ENCODE results near the gene RHBDL2.
"Not testable (repeated sequence)": the region's sequence is repeated elsewhere in the genome, so short reads cannot be mapped to it uniquely, and the experiment has no call there.

The RHBDL2 gene

GRCh38 chr1:38929476-38929875 lies 12.2 kb downstream of the RHBDL2 start:
- no peak for DNase-seq

GRCh38 chr1:38929054-38929453 lies 12.6 kb downstream of the RHBDL2 start:
- DNase-seq, result no peak

- DNase-seq, result no peak
These were observed 15.5 kb downstream of the RHBDL2 start for GRCh38 chr1:38926091-38926490.

- DNase-seq, result no peak
These were observed 16.2 kb downstream of the RHBDL2 start for GRCh38 chr1:38925391-38925790.

GRCh38 chr1:38923607-38924006 lies 18.0 kb downstream of the RHBDL2 start:
- DNase-seq, result no peak

GRCh38 chr1:38919130-38919529 lies 22.5 kb downstream of the RHBDL2 start:
- no peak for DNase-seq

- DNase-seq, result no peak
These were observed 23.1 kb downstream of the RHBDL2 start for GRCh38 chr1:38918568-38918967.

GRCh38 chr1:38917772-38918171 lies 23.9 kb downstream of the RHBDL2 start:
- no peak for DNase-seq

- DNase-seq, result no peak
These were observed 24.3 kb downstream of the RHBDL2 start for GRCh38 chr1:38917337-38917736.

- DNase-seq, result no peak
These were observed 26.2 kb downstream of the RHBDL2 start for GRCh38 chr1:38915352-38915948.

- DNase-seq, result not testable (repeated sequence)
These were observed 26.7 kb downstream of the RHBDL2 start for GRCh38 chr1:38914908-38915307.

- DNase-seq, result no peak
These were observed 32.8 kb downstream of the RHBDL2 start for GRCh38 chr1:38908821-38909220.

GRCh38 chr1:38905985-38906384 lies 35.6 kb downstream of the RHBDL2 start:
- no peak for DNase-seq

GRCh38 chr1:38899560-38899959 lies 42.1 kb downstream of the RHBDL2 start:
- DNase-seq, result no peak

- DNase-seq, result no peak
These were observed 42.9 kb downstream of the RHBDL2 start for GRCh38 chr1:38898653-38899230.

- no peak for DNase-seq
These were observed 45.5 kb downstream of the RHBDL2 start for GRCh38 chr1:38896169-38896568.

- no peak for DNase-seq
These were observed 48.7 kb downstream of the RHBDL2 start for GRCh38 chr1:38892976-38893375.

GRCh38 chr1:38891753-38892152 lies 49.9 kb downstream of the RHBDL2 start:
- no peak for DNase-seq

GRCh38 chr1:38889589-38889988 lies 52.0 kb downstream of the RHBDL2 start:
- no peak for DNase-seq

GRCh38 chr1:38888423-38889333 lies 53.0 kb downstream of the RHBDL2 start:
- no peak for DNase-seq

- no peak for DNase-seq
These were observed 56.5 kb downstream of the RHBDL2 start for GRCh38 chr1:38885092-38885491.

GRCh38 chr1:38881487-38881886 lies 60.1 kb downstream of the RHBDL2 start, which contains the start of gene GJA9:
GJA9 (minus strand) TSS chr1:38881587; CDS start chr1:38876098, 5,489 bp downstream.
- no peak for DNase-seq

- no peak for DNase-seq
These were observed 65.8 kb downstream of the RHBDL2 start for GRCh38 chr1:38875811-38876210.
